ENCODE measurements around the gene SPECC1.

- TF ChIP-seq TAF1 (IDR thresholded peaks at IDR 0.05; ENCODE audit: borderline replicate concordance, low read depth, low read length) (no peak), EZH2phosphoT487 (IDR thresholded peaks at IDR 0.05; ENCODE audit: borderline replicate concordance, low read depth) (no peak), RCOR1 (IDR thresholded peaks at IDR 0.05; ENCODE audit: low read length) (no peak), REST (IDR thresholded peaks at IDR 0.05; ENCODE audit: low read depth, low read length) (no peak)
Measured at GRCh38 chr17:19996502-19996901, 12.7 kb upstream of the SPECC1 start.
